Testis (tissue), 2 donors: Measurements from ENCODE around the gene CDC25B.

Source experiments
- POLR2A ChIP-seq: fragments of 450-650 bp; IDR thresholded peaks from one replicate; pipeline ENCODE4 v1.6.1; 2017; ENCODE audit warnings: antibody characterized with exemption, mild to moderate bottlenecking, moderate library complexity
- TF ChIP-seq, protein P1 (sequence below), 3 experiments: fragments of 450-650 bp in 2 of 3; fragments of 200-600 bp in 1 of 3; sonication (generic) in 1 of 3; IDR thresholded peaks; one replicate each; pipeline ENCODE4 v1.5.1; 2016 to 2019; ENCODE audit warnings: antibody characterized with exemption in 3 of 3, mild to moderate bottlenecking in 2 of 3, moderate library complexity in 1 of 3

- TF ChIP-seq, protein P1, sequence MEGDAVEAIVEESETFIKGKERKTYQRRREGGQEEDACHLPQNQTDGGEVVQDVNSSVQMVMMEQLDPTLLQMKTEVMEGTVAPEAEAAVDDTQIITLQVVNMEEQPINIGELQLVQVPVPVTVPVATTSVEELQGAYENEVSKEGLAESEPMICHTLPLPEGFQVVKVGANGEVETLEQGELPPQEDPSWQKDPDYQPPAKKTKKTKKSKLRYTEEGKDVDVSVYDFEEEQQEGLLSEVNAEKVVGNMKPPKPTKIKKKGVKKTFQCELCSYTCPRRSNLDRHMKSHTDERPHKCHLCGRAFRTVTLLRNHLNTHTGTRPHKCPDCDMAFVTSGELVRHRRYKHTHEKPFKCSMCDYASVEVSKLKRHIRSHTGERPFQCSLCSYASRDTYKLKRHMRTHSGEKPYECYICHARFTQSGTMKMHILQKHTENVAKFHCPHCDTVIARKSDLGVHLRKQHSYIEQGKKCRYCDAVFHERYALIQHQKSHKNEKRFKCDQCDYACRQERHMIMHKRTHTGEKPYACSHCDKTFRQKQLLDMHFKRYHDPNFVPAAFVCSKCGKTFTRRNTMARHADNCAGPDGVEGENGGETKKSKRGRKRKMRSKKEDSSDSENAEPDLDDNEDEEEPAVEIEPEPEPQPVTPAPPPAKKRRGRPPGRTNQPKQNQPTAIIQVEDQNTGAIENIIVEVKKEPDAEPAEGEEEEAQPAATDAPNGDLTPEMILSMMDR (IDR thresholded peaks at IDR 0.05) = no peak
- TF ChIP-seq POLR2A = no peak
Measured at GRCh38 chr20:3778976-3779375, 17.1 kb upstream of the CDC25B start.
